DMS114 treated with DMSO at 0.1 percent for 48 hours (cell line): ENCODE data around the gene C14orf119.

Experiments
- DNase-seq: peaks from one replicate; lab custom pipeline; 2025; ENCODE audit not compliant: unreplicated experiment; lab: John Stamatoyannopoulos, UW

Gene C14orf119

GRCh38 chr14:23125933-23126524 lies 30.7 kb downstream of the C14orf119 start:
- DNase-seq, result no peak

- no peak for DNase-seq
Measured at GRCh38 chr14:23126548-23127278, 31.4 kb downstream of the C14orf119 start.

- no peak for DNase-seq
Measured at GRCh38 chr14:23127861-23128260, 32.6 kb downstream of the C14orf119 start.

- DNase-seq, result no peak
Measured at GRCh38 chr14:23128969-23129758, 33.9 kb downstream of the C14orf119 start.

- no peak for DNase-seq
Measured at GRCh38 chr14:23129759-23130316, 34.5 kb downstream of the C14orf119 start.

GRCh38 chr14:23130871-23131270 lies 35.6 kb downstream of the C14orf119 start:
- DNase-seq, result no peak

GRCh38 chr14:23131482-23131881 lies 36.2 kb downstream of the C14orf119 start:
- no peak for DNase-seq

- DNase-seq, result no peak
Measured at GRCh38 chr14:23132970-23133369, 37.7 kb downstream of the C14orf119 start.

GRCh38 chr14:23136566-23137133 lies 41.3 kb downstream of the C14orf119 start:
- DNase-seq, result no peak

- DNase-seq, result no peak
Measured at GRCh38 chr14:23137192-23137812, 42.0 kb downstream of the C14orf119 start.

GRCh38 chr14:23137813-23138535 lies 42.7 kb downstream of the C14orf119 start:
- no peak for DNase-seq

GRCh38 chr14:23139874-23140273 lies 44.6 kb downstream of the C14orf119 start:
- DNase-seq, result no peak

GRCh38 chr14:23140371-23140770 lies 45.1 kb downstream of the C14orf119 start:
- DNase-seq, result no peak

GRCh38 chr14:23141706-23142444 lies 46.6 kb downstream of the C14orf119 start:
- DNase-seq, result no peak

GRCh38 chr14:23142826-23143225 lies 47.5 kb downstream of the C14orf119 start:
- DNase-seq, result no peak

- no peak for DNase-seq
Measured at GRCh38 chr14:23143911-23144310, 48.6 kb downstream of the C14orf119 start.

- no peak for DNase-seq
Measured at GRCh38 chr14:23145794-23146350, 50.6 kb downstream of the C14orf119 start.

GRCh38 chr14:23146351-23146910 lies 51.1 kb downstream of the C14orf119 start:
- no peak for DNase-seq

- DNase-seq, result no peak
Measured at GRCh38 chr14:23146980-23147379, 51.7 kb downstream of the C14orf119 start.
